Islet precursor cell (in vitro differentiated cells): Measurements from ENCODE around the gene CNBD2.
A peak's percentile ranks its signal among the peaks of the same experiment; 100 is the strongest.
"Not testable (repeated sequence)": the region's sequence is repeated elsewhere in the genome, so short reads cannot be mapped to it uniquely, and the experiment has no call there.

Source experiments
- DNase-seq: peaks from one replicate; pipeline ENCODE4 v3.0.0-alpha.2; 2018

Gene CNBD2

GRCh38 chr20:36064658-36065426 is 96.5 kb downstream of the CNBD2 start:
- peak; percentile 98 for DNase-seq

- no peak for DNase-seq
Measured at GRCh38 chr20:36065427-36065998, 97.1 kb downstream of the CNBD2 start.

- no peak for DNase-seq
Measured at GRCh38 chr20:36066777-36067176, 98.4 kb downstream of the CNBD2 start.

- DNase-seq, result not testable (repeated sequence)
Measured at GRCh38 chr20:36068526-36068925, 100.1 kb downstream of the CNBD2 start.

- peak; percentile 96 for DNase-seq
Measured at GRCh38 chr20:36070451-36070850, 102.1 kb downstream of the CNBD2 start.

GRCh38 chr20:36071848-36072247 is 103.5 kb downstream of the CNBD2 start:
- no peak for DNase-seq

- DNase-seq, result no peak
Measured at GRCh38 chr20:36074983-36075382, 106.6 kb downstream of the CNBD2 start.

GRCh38 chr20:36077762-36078161 is 109.4 kb downstream of the CNBD2 start:
- DNase-seq, result not testable (repeated sequence)

GRCh38 chr20:36079486-36079885 is 111.1 kb downstream of the CNBD2 start:
- DNase-seq, result no peak

- not testable (repeated sequence) for DNase-seq
Measured at GRCh38 chr20:36079984-36080383, 111.6 kb downstream of the CNBD2 start.
